SK-N-MC (cell line): Measurements from ENCODE around the gene C20orf96.
A peak's percentile ranks its signal among the peaks of the same experiment; 100 is the strongest.

Experiments
- DNase-seq: peaks from one replicate; pipeline ENCODE4 v3.0.0-alpha.2; 2011; ENCODE audit warnings: low read depth, low spot score
- H3K27ac ChIP-seq: fragments of 200-600 bp; sonication (generic); 2 replicates; pipeline ENCODE4 v1.5.1; 2016; ENCODE audit warnings: mixed run types
- H3K36me3 ChIP-seq: fragments of 200-600 bp; sonication (generic); 2 replicates; pipeline ENCODE4 v1.6.1; 2017; ENCODE audit warnings: antibody characterized with exemption, low read length, mixed read lengths; ENCODE audit not compliant: insufficient read depth
- H3K4me3 ChIP-seq: fragments of 200-600 bp; sonication (generic); 2 replicates; pipeline ENCODE4 v1.5.1; 2016
- H3K9ac ChIP-seq: fragments of 200-600 bp; sonication (generic); 2 replicates; pipeline ENCODE4 v1.8.0; 2017; ENCODE audit warnings: mixed run types, mixed read lengths; ENCODE audit not compliant: insufficient read length
- H3K9me3 ChIP-seq: fragments of 200-600 bp; sonication (generic); 2 replicates; pipeline ENCODE4 v1.6.1; 2017; ENCODE audit warnings: low read depth, mild to moderate bottlenecking, antibody characterized with exemption, low read length, moderate library complexity, mixed read lengths
- EZH2 ChIP-seq: fragments of 200-600 bp; sonication (generic); IDR thresholded peaks from one replicate; pipeline ENCODE4 v1.6.1; 2017; ENCODE audit warnings: antibody characterized with exemption
- FOXP2 ChIP-seq: optimal IDR thresholded peaks from 2 replicates; pipeline ENCODE3; 2011; ENCODE audit warnings: mild to moderate bottlenecking, moderate library complexity; ENCODE audit not compliant: insufficient read depth; ENCODE audit errors: extremely low read length, control extremely low read depth
- POLR2AphosphoS5 ChIP-seq: IDR thresholded peaks from 2 replicates; pipeline ENCODE4 v1.6.1; 2012; ENCODE audit warnings: mild to moderate bottlenecking, low read depth, low read length, borderline replicate concordance

Gene C20orf96

GRCh38 chr20:294602-295001 is 4.1 kb upstream of the C20orf96 start:
- Histone ChIP-seq H3K4me3 (no peak overlapping the region), H3K27ac (no peak overlapping the region), H3K36me3 (peaks cover 1% of the 10 kb centered on the region; the same call in 1 of the 2 replicates), H3K9ac (no peak overlapping the region), H3K9me3 (no peaks in the 10 kb centered on the region)
- TF ChIP-seq POLR2AphosphoS5 (no peak), EZH2 (no peak), FOXP2 (no peak)
- no peak for DNase-seq

GRCh38 chr20:289693-290083 is 862 bp downstream of the C20orf96 start:
- no peak for TF ChIP-seq FOXP2
- no peak for TF ChIP-seq EZH2
- peak overlapping the region; percentile 75 for H3K27ac ChIP-seq
- H3K36me3 ChIP-seq = no peaks in the 10 kb centered on the region
- H3K4me3 ChIP-seq = peak overlapping the region; percentile 95
- H3K9ac ChIP-seq = peak overlapping the region; percentile 88
- no peak for DNase-seq
- no peaks in the 10 kb centered on the region for H3K9me3 ChIP-seq

DNA sequence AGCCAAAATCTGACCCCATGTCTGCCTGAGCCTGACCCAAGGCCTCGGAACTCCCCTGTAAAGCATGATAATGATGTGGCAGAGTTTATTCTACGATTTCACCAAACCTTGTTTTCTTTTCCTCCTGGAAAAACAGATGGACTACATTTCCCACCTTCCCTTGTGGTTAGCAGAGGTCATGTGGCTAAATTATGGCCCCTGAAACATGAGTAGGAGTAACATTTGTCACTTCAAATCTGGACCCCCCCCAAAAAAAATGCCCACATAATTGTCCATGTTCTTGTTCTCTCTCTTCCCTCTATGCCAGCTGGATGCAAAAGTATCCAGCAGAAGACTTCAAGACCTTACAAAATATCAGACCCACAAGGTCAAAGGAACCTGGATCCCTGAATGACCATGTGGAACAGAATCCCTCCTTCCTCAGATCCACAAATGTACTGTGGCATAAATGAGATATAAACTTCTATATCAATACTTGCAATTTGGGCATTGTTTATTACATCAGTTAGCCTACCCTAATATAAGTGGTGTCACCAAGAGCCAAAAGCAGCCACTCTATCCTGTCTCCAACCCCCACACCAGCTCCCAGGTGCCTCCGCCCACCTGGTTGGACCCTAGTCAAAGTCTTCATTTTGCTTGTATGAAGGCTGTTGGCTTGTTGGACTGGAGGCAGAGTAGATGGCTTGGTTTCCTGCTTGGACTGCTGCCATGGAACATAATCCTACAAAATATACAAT is 1.4 kb downstream of the C20orf96 start:
- TF ChIP-seq POLR2AphosphoS5 = no peak
- no peak for TF ChIP-seq FOXP2
- TF ChIP-seq EZH2 = no peak
- Histone ChIP-seq H3K36me3 (no peaks in the 10 kb centered on the region), H3K9me3 (no peaks in the 10 kb centered on the region), H3K27ac (no peak overlapping the region), H3K9ac (no peak overlapping the region), H3K4me3 (peak overlapping the region; percentile 95)
- DNase-seq = no peak

DNA sequence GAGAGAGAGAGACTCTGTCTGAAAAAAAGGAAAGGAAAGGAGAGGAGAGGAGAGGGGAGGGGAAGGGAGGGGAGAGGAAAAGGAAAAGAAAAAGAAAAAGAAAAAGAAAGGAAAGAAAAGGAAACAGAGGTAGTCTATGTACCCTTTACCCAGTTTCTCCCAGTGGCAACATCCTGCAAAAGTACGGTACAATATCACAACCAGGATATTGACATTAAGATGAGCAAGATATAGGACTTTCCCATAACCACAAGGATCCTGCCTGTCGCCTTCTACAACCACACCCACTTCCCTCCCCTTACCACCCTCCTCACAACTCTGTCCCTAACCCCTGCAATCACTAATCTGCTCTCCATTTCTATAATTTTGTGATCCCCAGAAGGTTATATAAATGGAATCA is 4.0 kb downstream of the C20orf96 start:
- Histone ChIP-seq H3K4me3 (no peak overlapping the region), H3K9ac (no peak overlapping the region), H3K36me3 (no peaks in the 10 kb centered on the region), H3K9me3 (no peaks in the 10 kb centered on the region), H3K27ac (no peak overlapping the region)
- DNase-seq = no peak
- TF ChIP-seq EZH2 = no peak
- no peak for TF ChIP-seq FOXP2

GRCh38 chr20:284172-284571 is 6.4 kb downstream of the C20orf96 start:
- TF ChIP-seq EZH2 (no peak), FOXP2 (no peak), POLR2AphosphoS5 (no peak)
- H3K9ac ChIP-seq = no peak overlapping the region
- no peak overlapping the region for H3K27ac ChIP-seq
- no peak for DNase-seq
- no peak overlapping the region for H3K4me3 ChIP-seq
- H3K9me3 ChIP-seq = no peaks in the 10 kb centered on the region
- no peaks in the 10 kb centered on the region for H3K36me3 ChIP-seq

DNA sequence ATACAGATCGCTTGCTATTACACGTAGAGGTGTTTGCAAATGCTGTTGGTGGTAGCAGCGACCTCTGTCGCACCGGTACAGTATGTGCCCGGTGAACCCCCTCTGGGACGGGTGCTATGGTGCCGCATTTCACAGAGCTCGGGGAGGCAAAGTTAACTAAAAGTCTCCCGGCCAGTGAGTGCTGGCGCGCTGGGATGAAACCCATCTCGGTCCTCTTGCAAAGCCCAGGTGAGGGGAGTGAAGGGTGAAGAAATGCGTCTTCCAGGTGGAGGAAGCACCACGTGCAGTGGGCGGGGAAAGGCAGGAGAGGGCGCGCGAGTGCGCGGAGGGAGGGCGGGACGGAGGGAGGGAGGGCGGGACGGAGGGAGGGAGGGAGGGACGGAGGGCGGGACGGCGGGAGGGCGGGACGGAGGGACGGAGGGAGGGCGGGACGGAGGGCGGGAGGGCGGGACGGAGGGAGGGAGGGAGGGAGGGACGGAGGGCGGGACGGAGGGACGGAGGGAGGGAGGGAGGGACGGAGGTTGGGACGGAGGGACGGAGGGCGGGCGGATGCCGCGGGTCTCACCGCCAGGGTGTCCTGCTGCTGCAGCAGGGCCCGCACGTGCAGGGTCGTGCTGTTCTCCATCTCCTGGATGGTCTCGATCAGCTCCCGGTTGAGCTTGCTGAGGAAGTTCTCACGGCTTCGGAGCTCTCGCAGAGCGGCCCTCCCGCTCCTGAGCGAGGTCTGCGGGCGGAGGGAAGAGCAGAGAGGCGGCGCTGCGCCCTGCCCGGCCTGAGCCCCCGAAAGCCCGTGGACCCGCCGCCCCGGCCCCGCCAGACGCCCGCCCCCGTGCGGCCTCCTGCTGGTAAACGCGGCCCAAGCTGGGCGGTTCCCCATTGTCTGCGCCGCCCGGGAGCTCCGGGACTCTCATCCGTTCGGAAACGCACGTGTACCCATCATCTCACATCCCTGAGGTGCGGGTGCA is 11.7 kb downstream of the C20orf96 start:
- no peak overlapping the region for H3K9ac ChIP-seq
- no peak overlapping the region for H3K4me3 ChIP-seq
- no peaks in the 10 kb centered on the region for H3K9me3 ChIP-seq
- H3K36me3 ChIP-seq = no peaks in the 10 kb centered on the region; the same call in 1 of the 2 replicates
- TF ChIP-seq FOXP2 = no peak
- TF ChIP-seq POLR2AphosphoS5 = no peak
- TF ChIP-seq EZH2 = no peak
- no peak for DNase-seq
- H3K27ac ChIP-seq = no peak overlapping the region

- H3K9me3 ChIP-seq = no peaks in the 10 kb centered on the region
- TF ChIP-seq POLR2AphosphoS5 (no peak), FOXP2 (no peak), EZH2 (no peak)
- no peaks in the 10 kb centered on the region; the same call in 1 of the 2 replicates for H3K36me3 ChIP-seq
- no peak overlapping the region for H3K4me3 ChIP-seq
- H3K9ac ChIP-seq = no peak overlapping the region
- no peak for DNase-seq
- H3K27ac ChIP-seq = no peak overlapping the region
These were observed 12.4 kb downstream of the C20orf96 start for GRCh38 chr20:278181-278580.

GRCh38 chr20:277496-277781 is 13.1 kb downstream of the C20orf96 start:
- H3K36me3 ChIP-seq = no peaks in the 10 kb centered on the region; the same call in 1 of the 2 replicates
- no peak overlapping the region for H3K9ac ChIP-seq
- H3K4me3 ChIP-seq = no peak overlapping the region
- H3K9me3 ChIP-seq = no peaks in the 10 kb centered on the region
- TF ChIP-seq EZH2 (no peak), FOXP2 (no peak), POLR2AphosphoS5 (no peak)
- no peak overlapping the region for H3K27ac ChIP-seq
- no peak for DNase-seq
